ENCODE data around the gene TIGD6.

DNA sequence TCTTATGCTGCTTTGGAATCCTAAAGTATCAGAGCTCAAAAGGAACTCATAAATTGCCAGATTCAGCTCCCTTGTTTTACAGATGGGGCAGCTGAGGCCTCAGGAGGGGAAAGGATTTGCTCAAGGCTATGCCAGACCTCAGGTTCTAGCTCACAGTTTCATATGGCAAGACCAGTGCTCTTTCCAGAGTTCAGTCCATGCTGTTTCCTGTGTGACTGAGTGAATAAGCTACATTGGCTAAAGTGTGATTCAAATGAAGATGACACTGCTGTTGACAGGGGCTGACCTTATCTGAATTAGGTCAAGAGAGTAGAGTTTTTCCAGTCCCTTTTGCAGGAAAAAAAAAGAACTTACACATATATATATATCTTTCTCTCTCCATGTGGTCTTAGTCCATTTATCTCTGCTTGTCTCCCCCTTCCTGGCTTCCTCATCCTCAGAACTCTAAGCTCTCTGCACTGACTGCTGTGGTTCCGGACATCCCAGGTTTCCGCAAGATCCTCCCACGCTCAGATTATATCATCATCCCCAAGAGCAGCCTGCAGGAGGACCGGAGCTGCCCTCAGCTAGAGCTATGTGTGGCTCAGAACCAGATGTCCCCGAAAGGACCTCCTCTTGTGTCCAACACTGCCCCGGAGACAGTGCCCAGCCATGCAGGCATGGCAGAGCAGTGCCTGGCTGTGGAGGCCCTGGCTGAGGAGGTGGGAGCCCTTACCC is 9.4 kb upstream of the TIGD6 start:
- TF ChIP-seq, protein P1, sequence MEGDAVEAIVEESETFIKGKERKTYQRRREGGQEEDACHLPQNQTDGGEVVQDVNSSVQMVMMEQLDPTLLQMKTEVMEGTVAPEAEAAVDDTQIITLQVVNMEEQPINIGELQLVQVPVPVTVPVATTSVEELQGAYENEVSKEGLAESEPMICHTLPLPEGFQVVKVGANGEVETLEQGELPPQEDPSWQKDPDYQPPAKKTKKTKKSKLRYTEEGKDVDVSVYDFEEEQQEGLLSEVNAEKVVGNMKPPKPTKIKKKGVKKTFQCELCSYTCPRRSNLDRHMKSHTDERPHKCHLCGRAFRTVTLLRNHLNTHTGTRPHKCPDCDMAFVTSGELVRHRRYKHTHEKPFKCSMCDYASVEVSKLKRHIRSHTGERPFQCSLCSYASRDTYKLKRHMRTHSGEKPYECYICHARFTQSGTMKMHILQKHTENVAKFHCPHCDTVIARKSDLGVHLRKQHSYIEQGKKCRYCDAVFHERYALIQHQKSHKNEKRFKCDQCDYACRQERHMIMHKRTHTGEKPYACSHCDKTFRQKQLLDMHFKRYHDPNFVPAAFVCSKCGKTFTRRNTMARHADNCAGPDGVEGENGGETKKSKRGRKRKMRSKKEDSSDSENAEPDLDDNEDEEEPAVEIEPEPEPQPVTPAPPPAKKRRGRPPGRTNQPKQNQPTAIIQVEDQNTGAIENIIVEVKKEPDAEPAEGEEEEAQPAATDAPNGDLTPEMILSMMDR (IDR thresholded peaks at IDR 0.05), result no peak
- TF ChIP-seq EZH2 (IDR thresholded peaks at IDR 0.05) (no peak), EZH2phosphoT487 (IDR thresholded peaks at IDR 0.05) (no peak)

All from neural progenitor cell (in vitro differentiated cells).